T47D (cell line): ENCODE results near the gene LAMB1.
"Not testable (repeated sequence)": the region's sequence is repeated elsewhere in the genome, so short reads cannot be mapped to it uniquely, and the experiment has no call there.

Experiments used
- DNase-seq, 2 experiments: peaks; one replicate each; pipeline versions ENCODE4 v3.0.0 to v3.0.0-alpha.2; 2011 to 2012; ENCODE audit warnings: low read depth in 1 of 2, low spot score in 1 of 2
- JUND ChIP-seq: IDR thresholded peaks from 2 replicates; pipeline ENCODE4 v1.6.1; 2012; ENCODE audit warnings: low read depth
- in situ Hi-C: cut with HindIII; loops from 2 replicates; pipeline ENCODE4 v1.10.0; 2016; ENCODE audit warnings: low sequenced_read_pairs, low pct_unique_long_range_greater_than_20kb

Gene LAMB1

GRCh38 chr7:107890962-107891635 lies 111.9 kb downstream of the LAMB1 start, which contains the start of gene DLD:
Gene DLD, plus strand, starts transcription at chr7:107891183. Its CDS starts 68 bp downstream, at chr7:107891251.
- no peak for TF ChIP-seq JUND
- in situ Hi-C loops = no loop called here
- DNase-seq = peak; percentile 85 to 90

GRCh38 chr7:107890493-107890961 lies 112.4 kb downstream of the LAMB1 start:
- in situ Hi-C loops = no loop called here
- no peak for DNase-seq
- TF ChIP-seq JUND = no peak

DNA sequence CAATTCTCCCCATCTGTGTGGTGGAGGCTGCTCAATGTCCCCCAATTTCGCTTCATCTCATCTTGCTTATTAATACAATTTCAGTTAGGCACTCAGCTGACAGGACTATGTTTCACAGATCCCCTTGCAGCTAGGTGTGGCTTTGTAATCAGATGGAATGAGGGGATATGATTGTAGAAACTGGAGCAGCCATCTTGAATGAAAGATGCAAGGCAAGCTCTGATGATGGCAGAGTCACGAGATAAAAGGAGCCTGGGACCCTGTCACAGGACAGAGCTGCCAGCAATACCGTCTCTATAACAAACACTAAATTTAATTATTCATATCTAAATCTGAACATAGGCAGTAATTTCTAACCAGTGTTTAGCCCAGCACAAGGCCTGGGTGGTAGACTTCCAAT lies 113.0 kb downstream of the LAMB1 start:
- DNase-seq = no peak
- TF ChIP-seq JUND = no peak
- in situ Hi-C loops = no loop called here

- DNase-seq, in situ Hi-C loops: not testable (repeated sequence)
Observed at GRCh38 chr7:107887827-107888226, 115.1 kb downstream of the LAMB1 start.

DNA sequence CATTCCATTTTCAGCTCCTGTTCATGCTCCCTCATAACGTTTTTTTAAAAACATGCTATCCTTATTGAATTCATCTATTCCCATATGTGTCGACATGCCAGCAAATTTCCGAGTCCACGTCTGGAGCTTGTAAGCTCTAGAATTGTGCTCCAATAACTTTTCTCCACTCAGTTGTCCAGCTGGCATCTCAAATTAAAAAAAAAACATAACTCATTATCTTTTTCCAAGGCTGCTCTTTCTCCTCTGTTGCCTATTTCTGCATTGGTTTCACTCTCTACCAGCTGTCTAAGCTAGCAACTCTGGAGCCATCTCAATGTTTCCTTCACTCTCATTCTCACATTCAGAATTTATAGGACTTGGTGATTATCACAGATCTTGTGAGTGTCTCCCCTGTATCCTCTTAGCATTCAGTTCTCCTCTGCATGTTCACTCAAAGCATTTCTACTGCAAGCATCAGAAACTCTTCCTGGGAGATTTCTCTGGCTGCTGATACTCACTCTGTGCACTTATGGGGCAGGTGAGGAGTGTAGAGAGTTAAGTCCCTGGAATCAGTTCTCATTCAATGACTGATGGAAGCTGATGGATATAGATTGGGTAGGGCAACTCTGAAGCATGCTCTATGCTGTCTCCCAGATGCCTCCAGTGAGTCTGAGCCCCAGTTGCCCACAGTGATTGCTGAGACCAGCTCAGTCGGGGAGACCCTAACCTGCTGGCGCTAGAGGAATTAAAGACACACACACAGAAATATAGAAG lies 118.7 kb downstream of the LAMB1 start:
- DNase-seq = no peak
- no peak for TF ChIP-seq JUND
- in situ Hi-C loops = no loop called here

GRCh38 chr7:107882766-107883165 lies 120.2 kb downstream of the LAMB1 start:
- no peak for TF ChIP-seq JUND
- in situ Hi-C loops = no loop called here
- DNase-seq = no peak

DNA sequence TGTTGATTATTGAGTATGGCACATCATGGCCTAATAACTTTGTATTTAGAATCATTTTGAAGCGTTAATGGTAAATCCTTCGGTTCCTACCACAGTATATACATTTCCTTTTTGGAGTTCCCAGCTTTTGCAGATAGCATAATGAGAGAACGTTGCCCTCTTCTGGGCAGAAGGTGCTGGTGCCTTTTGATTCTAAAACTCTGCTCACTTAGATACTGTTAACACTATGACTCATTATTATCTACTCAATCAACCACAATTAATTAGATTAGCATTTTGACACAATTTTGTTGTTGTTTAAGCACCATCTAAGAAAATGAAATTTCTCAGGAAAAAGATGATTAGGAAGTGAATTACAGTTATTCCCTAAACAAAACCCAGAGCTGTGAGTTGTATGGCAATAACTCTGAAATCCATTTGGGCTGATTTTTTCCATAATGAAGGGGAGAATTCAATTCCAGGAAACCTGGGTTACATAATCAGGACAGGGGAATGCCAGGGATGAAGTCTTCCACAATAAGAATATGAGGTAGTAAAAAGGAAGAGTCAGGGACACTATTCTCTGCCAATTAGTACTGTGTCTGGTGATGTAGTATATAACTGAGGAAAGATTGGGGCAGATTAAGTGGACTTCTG lies 123.4 kb downstream of the LAMB1 start:
- TF ChIP-seq JUND = no peak
- peak; percentile 20 to 62 for DNase-seq
- in situ Hi-C loops = no loop called here

- DNase-seq = no peak
- in situ Hi-C loops = no loop called here
- TF ChIP-seq JUND = no peak
Observed at GRCh38 chr7:107878636-107879035, 124.3 kb downstream of the LAMB1 start.

- in situ Hi-C loops = no loop called here
- DNase-seq = no peak
- TF ChIP-seq JUND = no peak
Observed at GRCh38 chr7:107877731-107878382, 125.1 kb downstream of the LAMB1 start.

DNA sequence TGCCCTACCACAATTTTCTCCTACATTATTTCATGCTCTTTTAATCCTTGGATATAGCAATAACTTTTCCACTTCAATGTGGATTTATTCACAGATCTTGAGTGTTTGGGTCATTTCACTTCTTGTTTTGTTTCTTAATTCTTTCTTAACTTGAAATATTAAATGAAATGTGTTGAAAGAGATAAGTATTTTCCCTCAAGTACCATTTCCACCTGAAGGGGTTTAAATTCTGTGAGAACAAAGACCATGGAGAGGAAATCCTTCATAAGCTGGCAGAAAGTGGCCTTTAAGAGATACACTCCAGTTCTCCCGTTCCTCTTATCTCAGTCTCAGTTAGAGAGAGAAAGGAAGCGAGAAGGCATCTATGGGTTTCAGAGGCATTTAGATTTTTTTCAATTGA lies 126.0 kb downstream of the LAMB1 start:
- no peak for TF ChIP-seq JUND
- DNase-seq = no peak
- in situ Hi-C loops = no loop called here

- no peak for TF ChIP-seq JUND
- in situ Hi-C loops = no loop called here
- DNase-seq = peak in 1 of 2 experiments; percentile 68
Observed at GRCh38 chr7:107874605-107875446, 128.1 kb downstream of the LAMB1 start.

GRCh38 chr7:107874111-107874510 lies 128.8 kb downstream of the LAMB1 start:
- in situ Hi-C loops = no loop called here
- no peak for TF ChIP-seq JUND
- no peak for DNase-seq
